HFFc6 (cell line): ENCODE results near the gene NRARP. TPM values are rescaled to one million over a fixed set of nuclear protein-coding genes. Genes with fewer than 3 reads are reported as not detected.

Source experiments
- DNase-seq: peaks from one replicate; pipeline ENCODE4 v3.0.0-alpha.2; 2018
- H3K27ac Mint-ChIP-seq: 2 replicates; pipeline ENCODE4 v1.8.0; 2020; ENCODE audit warnings: mild to moderate bottlenecking, mixed read lengths
- H3K27me3 Mint-ChIP-seq: 2 replicates; pipeline ENCODE4 v1.8.0; 2021; ENCODE audit warnings: mild to moderate bottlenecking, moderate library complexity, mixed read lengths; ENCODE audit not compliant: insufficient read depth
- H3K36me3 Mint-ChIP-seq: 2 replicates; pipeline ENCODE4 v1.8.0; 2021; ENCODE audit warnings: low read depth, mixed read lengths
- H3K4me1 Mint-ChIP-seq: 2 replicates; pipeline ENCODE4 v1.8.0; 2020; ENCODE audit warnings: low read depth, mixed read lengths
- H3K4me3 Mint-ChIP-seq: 2 replicates; pipeline ENCODE4 v1.8.0; 2020; ENCODE audit warnings: mild to moderate bottlenecking, moderate library complexity, mixed read lengths
- H3K9me3 Mint-ChIP-seq: 2 replicates; pipeline ENCODE4 v1.8.0; 2020; ENCODE audit warnings: mild to moderate bottlenecking, mixed read lengths
- total RNA-seq, 6 experiments: library from RNA; stranded (reverse); fragmentation: NEBNext Ultra II Directional; extraction: Animal tissue kit (Norgen Biotek cat#: 25700); gene quantifications; 2 replicates in 1 of 6; 3 replicates in 5 of 6; pipeline ENCODE4 v1.2.3, GENCODE V29; 2021
- TF ChIP-seq, protein P1 (sequence below): fragments of 200-600 bp; sonication (generic); IDR thresholded peaks from 2 replicates; pipeline ENCODE4 v1.5.0; 2021; ENCODE audit warnings: antibody characterized with exemption, mild to moderate bottlenecking

NRARP gene
- total RNA-seq, 6 experiments from 2014 or later: 0.09 to 0.36 (median 0.17) TPM; not detected in 1

DNA sequence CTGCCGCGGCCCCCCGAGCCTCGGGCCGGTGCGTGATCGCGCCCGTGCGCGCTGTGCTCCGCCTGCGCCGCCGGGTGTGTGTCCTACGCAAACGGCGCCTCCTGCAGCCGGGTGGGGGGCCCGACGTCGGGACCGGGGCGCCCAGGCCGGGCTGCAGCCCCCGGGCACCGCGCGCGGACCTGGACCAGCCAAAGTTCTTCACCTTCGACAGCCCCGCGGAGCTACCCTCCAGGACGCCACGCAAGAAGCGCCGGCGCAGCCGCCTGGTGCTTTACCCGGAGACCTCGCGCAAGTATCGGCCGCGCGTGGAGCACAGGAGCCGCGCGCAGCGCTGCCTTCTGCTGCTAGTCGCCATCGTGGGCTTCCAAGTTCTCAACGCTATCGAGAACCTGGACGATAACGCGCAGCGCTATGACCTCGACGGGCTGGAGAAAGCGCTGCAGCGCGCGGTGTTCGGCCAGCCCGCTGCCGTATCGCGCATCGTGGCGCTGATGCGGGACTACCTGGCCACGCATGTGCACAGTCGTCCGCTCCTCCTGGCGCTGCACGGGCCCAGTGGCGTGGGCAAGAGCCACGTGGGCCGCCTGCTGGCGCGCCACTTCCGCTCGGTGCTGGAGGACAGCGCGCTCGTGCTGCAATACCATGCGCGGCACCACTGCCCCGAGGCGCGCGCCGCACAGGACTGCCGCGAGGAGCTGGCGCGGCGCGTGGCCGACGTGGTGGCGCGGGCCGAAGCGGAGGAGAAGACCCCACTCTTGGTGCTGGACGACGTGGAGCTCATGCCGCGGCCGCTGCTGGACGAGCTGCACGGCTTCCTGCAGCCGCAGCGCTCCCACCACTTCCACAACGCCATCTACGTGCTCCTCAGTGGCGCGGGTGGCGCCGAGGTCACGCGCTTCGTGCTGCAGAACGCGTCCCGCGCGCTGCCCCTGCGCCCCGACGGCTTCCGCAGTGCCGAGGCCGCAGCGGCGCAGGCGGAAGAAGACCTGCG is 23.1 kb downstream of the NRARP start:
- Mint-ChIP-seq H3K36me3 (peaks cover 11% of the 10 kb centered on the region; the same call in 1 of the 2 replicates), H3K4me3 (no peak overlapping the region), H3K27me3 (peaks cover 7% of the 10 kb centered on the region), H3K27ac (no peak overlapping the region), H3K9me3 (no peaks in the 10 kb centered on the region), H3K4me1 (peaks cover 16% of the 10 kb centered on the region)
- DNase-seq: no peak
- TF ChIP-seq, protein P1, sequence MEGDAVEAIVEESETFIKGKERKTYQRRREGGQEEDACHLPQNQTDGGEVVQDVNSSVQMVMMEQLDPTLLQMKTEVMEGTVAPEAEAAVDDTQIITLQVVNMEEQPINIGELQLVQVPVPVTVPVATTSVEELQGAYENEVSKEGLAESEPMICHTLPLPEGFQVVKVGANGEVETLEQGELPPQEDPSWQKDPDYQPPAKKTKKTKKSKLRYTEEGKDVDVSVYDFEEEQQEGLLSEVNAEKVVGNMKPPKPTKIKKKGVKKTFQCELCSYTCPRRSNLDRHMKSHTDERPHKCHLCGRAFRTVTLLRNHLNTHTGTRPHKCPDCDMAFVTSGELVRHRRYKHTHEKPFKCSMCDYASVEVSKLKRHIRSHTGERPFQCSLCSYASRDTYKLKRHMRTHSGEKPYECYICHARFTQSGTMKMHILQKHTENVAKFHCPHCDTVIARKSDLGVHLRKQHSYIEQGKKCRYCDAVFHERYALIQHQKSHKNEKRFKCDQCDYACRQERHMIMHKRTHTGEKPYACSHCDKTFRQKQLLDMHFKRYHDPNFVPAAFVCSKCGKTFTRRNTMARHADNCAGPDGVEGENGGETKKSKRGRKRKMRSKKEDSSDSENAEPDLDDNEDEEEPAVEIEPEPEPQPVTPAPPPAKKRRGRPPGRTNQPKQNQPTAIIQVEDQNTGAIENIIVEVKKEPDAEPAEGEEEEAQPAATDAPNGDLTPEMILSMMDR: no peak

DNA sequence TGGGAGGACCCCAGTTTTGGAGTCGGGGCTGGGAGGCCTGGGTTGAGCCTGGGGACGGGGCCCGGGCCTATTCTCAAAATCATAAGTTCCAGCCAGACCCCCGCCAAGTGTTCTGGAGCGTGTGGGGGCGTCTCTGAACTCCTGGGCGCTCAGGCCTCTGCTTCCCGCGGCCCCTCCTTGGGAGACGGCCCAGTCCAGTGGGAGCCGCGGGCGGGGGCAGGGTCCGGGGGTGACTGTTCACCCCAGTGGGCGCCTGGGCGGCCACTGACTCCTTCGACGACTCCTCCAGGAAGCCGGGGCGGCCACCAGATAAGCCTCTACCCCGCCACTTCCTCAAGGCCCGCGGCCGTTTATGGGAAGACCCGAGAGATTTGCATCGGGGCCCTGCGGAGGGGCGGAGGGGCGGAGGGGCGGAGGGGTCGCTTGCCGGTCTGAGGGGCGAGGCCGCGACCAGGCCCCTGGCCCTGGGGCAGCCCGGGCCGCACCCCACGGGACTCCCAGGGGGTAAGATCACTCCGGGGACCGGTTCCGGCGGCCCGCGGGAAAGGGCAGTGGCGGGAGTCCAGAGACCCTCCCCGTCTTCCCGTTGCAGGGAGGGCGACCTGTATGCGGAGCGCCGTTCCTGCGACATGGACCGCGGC is 23.9 kb downstream of the NRARP start:
- Mint-ChIP-seq H3K27ac (peak overlapping the region; percentile 97), H3K4me3 (peak overlapping the region; percentile 96)
- TF ChIP-seq, protein P1: no peak

DNA sequence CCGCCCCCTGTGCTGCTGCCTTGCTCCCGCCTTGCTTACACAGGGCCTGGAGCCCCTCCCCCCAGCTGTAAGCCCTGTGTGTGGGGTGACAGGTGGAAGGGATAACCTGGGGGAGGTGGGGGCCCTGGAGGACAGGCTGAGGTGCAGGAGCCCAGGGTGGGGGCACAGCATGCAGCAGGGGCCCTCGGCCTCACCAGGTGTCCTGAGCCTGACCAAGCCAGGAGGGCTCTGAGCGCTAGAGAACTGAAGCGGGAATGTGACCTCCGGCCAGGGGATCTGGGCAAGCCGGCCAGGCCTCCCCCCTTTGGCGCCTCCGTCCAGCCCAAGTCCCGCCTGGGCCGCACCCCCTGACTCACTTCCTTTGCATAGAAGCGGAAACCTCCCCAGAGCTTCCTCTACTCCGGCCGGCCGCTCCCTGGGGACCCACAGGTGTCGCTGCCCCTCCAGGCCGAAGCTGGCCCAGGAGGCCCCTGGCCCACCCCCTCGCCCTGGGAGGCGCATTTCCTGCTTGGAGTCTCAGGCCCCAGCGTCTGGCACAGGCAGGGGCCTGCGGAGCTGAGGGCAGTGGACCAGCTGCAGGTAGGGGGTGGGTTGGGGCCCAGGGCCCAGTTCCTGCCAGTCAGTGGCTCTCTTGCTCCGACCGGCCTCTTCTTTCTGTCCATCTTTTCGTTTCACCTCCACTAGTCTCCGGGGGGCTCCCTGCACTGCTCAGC is 24.6 kb downstream of the NRARP start, which contains the start of gene TOR4A:
TSS of gene TOR4A (plus strand) at position 398 of the 713 bp plus-strand sequence. CDS start 964 bp downstream, outside the sequence.
- peaks cover 2% of the 10 kb centered on the region; the same call in 1 of the 2 replicates for H3K36me3 Mint-ChIP-seq
- DNase-seq: peak; percentile 85
- peak within 1 kb of the TSS; percentile 97 for H3K27ac Mint-ChIP-seq
- peak within 1 kb of the TSS; percentile 96 for H3K4me3 Mint-ChIP-seq
- H3K27me3 Mint-ChIP-seq: peaks cover 7% of the 10 kb centered on the region
- H3K4me1 Mint-ChIP-seq: peaks cover 16% of the 10 kb centered on the region
- no peaks in the 10 kb centered on the region for H3K9me3 Mint-ChIP-seq
- TF ChIP-seq, protein P1: peak; percentile 67

More for the DNA sequence above, 23.9 kb downstream of the NRARP start:
- Mint-ChIP-seq H3K36me3 (peaks cover 8% of the 10 kb centered on the region; the same call in 1 of the 2 replicates), H3K4me1 (peaks cover 16% of the 10 kb centered on the region), H3K27me3 (peaks cover 7% of the 10 kb centered on the region), H3K9me3 (no peaks in the 10 kb centered on the region)
- no peak for DNase-seq

DNA sequence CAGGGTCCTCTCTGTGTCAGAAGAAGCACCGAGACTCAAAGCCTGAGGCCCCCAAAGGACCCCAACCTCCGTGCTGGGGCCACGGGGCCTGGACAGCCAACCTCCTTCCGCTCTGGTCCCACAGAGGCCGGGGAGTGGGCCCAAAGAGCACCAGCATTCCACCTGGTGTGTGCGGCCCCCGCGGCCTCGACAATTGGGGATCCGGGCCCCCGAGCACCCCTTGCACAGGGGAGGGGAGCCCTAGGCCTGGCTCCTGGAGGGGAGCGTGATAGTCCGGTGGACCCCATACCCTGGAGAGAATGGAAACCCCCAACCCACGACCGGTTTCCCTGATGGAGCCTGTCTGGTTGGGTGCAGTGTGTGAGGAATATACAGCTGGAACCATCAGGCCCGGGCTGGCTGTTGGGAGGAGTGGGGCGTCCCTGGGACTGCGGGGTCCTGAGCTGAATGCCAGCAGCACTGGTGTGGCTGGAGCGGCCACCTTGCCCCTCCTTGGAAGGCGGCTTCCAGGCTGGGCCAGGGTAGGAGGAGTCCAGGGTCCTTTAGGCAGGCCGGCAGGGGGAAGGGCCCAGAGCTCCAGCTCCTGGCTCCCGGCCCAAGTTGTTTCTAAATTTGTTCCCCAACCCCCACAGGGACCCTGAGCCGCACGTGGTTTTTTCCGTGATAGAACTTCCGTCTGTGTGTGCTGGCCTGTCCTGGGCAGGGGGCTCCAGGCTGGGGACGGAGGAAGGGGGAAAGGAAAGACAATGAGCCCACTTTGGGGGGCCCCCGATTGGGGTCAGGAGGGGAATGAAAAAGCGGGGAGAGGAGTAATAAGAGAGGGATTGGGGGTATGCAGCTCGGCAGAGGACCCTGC is 25.4 kb downstream of the NRARP start:
- Mint-ChIP-seq H3K36me3 (no peaks in the 10 kb centered on the region), H3K27ac (peak overlapping the region; percentile 97), H3K4me1 (peaks cover 16% of the 10 kb centered on the region), H3K27me3 (peaks cover 7% of the 10 kb centered on the region), H3K9me3 (no peaks in the 10 kb centered on the region), H3K4me3 (peak overlapping the region; percentile 96)
- TF ChIP-seq, protein P1: no peak
- peak; percentile 24 for DNase-seq
